Smooth muscle cell (in vitro differentiated cells): ENCODE data around the gene ACOX1. TPM values are rescaled to one million over a fixed set of nuclear protein-coding genes. Genes with fewer than 3 reads are reported as not detected.

ENCODE experiments used
- DNase-seq: peaks from one replicate; lab custom pipeline; 2025; ENCODE audit not compliant: unreplicated experiment; lab: John Stamatoyannopoulos, UW
- H2AFZ ChIP-seq: fragments of 200-600 bp; sonication (generic); 2 replicates; pipeline ENCODE4 v1.6.0; 2016; ENCODE audit warnings: antibody characterized with exemption, low read depth, mild to moderate bottlenecking
- H3F3A ChIP-seq: fragments of 200-600 bp; sonication (generic); 2 replicates; pipeline ENCODE4 v1.6.0; 2017; ENCODE audit warnings: antibody characterized with exemption, low read depth
- H3K27ac ChIP-seq: fragments of 200-600 bp; sonication (generic); 2 replicates; pipeline ENCODE4 v1.5.1; 2016; ENCODE audit warnings: low read depth, mild to moderate bottlenecking
- H3K27me3 ChIP-seq: fragments of 200-600 bp; sonication (generic); 2 replicates; pipeline ENCODE4 v1.6.1; 2016; ENCODE audit warnings: low read depth, mild to moderate bottlenecking
- H3K36me3 ChIP-seq: fragments of 200-600 bp; sonication (generic); 2 replicates; pipeline ENCODE4 v1.5.1; 2016; ENCODE audit warnings: low read depth
- H3K4me1 ChIP-seq: fragments of 200-600 bp; sonication (generic); 2 replicates; pipeline ENCODE4 v1.5.1; 2016; ENCODE audit warnings: low read depth
- H3K4me2 ChIP-seq: fragments of 200-600 bp; sonication (generic); 2 replicates; pipeline ENCODE4 v1.6.0; 2016; ENCODE audit warnings: mild to moderate bottlenecking
- H3K4me3 ChIP-seq: fragments of 200-600 bp; sonication (generic); 2 replicates; pipeline ENCODE4 v1.5.1; 2016; ENCODE audit warnings: mild to moderate bottlenecking
- H3K79me2 ChIP-seq: fragments of 200-600 bp; sonication (generic); 2 replicates; pipeline ENCODE4 v1.6.0; 2016; ENCODE audit warnings: low read depth, mild to moderate bottlenecking
- H3K9ac ChIP-seq: fragments of 200-600 bp; sonication (generic); 2 replicates; pipeline ENCODE4 v1.6.0; 2016; ENCODE audit warnings: low read depth
- H3K9me3 ChIP-seq: fragments of 200-600 bp; sonication (generic); replicated peaks from 2 replicates; pipeline ENCODE4 v1.5.1; 2016; ENCODE audit warnings: low read depth
- H4K20me1 ChIP-seq: fragments of 200-600 bp; sonication (generic); 2 replicates; pipeline ENCODE4 v1.6.0; 2016; ENCODE audit warnings: low read depth
- WGBS: methylation state at CpG from one replicate; pipeline ENCODE4 v1.1.7; 2016; ENCODE audit warnings: low lambda C conversion rate; 5-methylcytosine and 5-hydroxymethylcytosine counted together
- polyA plus RNA-seq: library from polyadenylated mRNA; unstranded; fragments of >200 nt; fragmentation: Nextera tagmentation; extraction: Ambion mirVana; gene quantifications from 2 replicates; pipeline ENCODE4 v1.2.1, GENCODE V29; 2016
- total RNA-seq: library from RNA; depleted of rRNA; stranded (reverse); fragments of >200 nt; gene quantifications from 2 replicates; pipeline ENCODE4 v1.2.3, GENCODE V29; 2014
- TF ChIP-seq, protein P1 (sequence below): fragments of 200-600 bp; sonication (generic); IDR thresholded peaks from 2 replicates; pipeline ENCODE4 v1.5.1; 2017; ENCODE audit warnings: borderline replicate concordance, mild to moderate bottlenecking, antibody characterized with exemption; ENCODE audit not compliant: insufficient read depth, poor library complexity, severe bottlenecking

ACOX1 gene
- total RNA-seq (35.3 and 46.7 TPM in 2 replicates), polyA plus RNA-seq (25.9 and 30.2 TPM in 2 replicates)

DNA sequence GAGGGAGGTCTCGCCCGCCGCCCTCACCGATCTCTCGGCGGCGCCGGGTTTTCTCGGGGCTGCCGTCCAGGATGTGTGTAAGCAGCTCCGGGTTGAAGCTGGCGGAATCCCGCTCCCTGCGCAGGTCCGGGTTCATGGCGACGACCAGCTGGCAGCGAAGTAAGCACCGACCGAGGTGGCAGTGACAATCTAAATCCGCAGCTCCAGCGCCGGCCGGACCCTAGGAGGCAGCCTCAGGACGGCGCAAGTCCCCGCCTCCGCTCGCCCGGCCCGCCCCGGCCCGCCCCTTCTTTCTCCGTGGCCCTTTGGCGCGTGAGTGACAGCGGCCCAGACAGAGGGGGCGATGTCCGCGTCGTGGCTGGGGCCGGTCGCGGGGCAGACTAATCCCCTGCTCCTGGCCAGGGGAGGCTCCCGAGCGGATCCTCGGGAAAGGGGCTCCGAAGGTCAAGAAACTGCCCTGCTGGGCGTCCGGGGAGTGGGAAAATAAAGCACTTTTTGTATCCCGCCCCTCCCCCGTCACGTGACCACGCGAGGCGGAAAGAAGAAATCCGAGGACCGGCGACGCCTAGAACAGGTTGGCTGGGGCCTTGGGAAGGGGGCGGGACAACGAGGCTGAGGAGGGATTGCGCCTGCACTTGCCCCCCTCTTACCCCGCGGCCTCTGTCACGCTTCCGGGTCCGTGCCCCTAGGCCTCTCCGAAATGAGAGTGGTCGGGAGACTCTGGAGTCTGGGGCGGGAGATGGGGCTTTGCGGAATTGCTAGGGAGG lies at the start of gene ACOX1, which contains the start of gene TEN1:
ACOX1 (minus strand) TSS at position 229 of the 767 bp plus-strand sequence; CDS start at position 136, 93 bp downstream.
TEN1 (plus strand) TSS at position 303 of the 767 bp plus-strand sequence. CDS start 6,953 bp downstream, outside the sequence.
- H3K79me2 ChIP-seq, result peaks cover 42% of the 10 kb centered on the region

DNA sequence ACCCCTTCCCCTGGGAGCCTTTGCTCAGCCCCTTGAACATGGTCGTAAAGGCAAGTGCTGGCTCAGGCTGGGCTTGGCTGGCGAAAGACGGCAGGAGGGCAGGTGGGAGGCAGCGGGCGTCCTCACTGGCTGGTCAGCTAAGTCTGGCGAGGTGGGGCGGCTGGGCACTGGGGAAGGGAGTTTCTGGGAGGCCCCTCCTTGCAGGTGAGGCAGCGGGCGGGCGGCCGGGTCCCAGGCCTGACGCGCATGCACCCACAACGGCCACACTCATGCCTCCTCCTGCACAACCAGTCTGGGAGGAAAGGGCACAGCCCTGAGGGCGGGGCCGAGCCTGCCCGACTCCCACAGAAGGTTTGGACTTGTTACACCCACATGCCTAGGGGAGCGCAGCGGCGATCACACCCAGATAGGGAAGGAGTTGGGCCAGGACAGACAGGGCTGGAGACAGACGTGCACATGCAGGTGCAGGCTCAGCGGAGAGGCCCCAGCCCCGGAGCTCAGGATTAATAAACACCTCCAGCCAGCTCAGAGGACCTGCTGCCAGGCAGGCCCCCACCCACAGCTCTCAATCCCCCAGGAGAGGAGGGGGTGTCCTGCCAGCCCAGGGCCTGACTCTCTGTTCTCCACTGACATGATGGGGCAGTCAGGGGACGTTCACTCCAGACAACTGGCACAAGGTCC lies 48.3 kb upstream of the ACOX1 start, which contains the start of gene EVPL:
EVPL (minus strand) TSS at position 148 of the 681 bp plus-strand sequence; CDS start at position 40, 108 bp downstream.
- WGBS, result 83% methylated on average over 20 of the region's 24 CpGs
- H4K20me1 ChIP-seq, result no peaks in the 10 kb centered on the region
- H3K9me3 ChIP-seq, result no peaks in the 10 kb centered on the region
- H3K9ac ChIP-seq, result no peak within 1 kb of the TSS
- peaks cover 4% of the 10 kb centered on the region for H3K4me1 ChIP-seq
- no peak within 1 kb of the TSS for H3K4me3 ChIP-seq
- H2AFZ ChIP-seq, result no peak within 1 kb of the TSS
- no peaks in the 10 kb centered on the region for H3K27me3 ChIP-seq
- H3K36me3 ChIP-seq, result no peaks in the 10 kb centered on the region
- H3F3A ChIP-seq, result no peaks in the 10 kb centered on the region
- no peaks in the 10 kb centered on the region for H3K79me2 ChIP-seq
- TF ChIP-seq, protein P1, sequence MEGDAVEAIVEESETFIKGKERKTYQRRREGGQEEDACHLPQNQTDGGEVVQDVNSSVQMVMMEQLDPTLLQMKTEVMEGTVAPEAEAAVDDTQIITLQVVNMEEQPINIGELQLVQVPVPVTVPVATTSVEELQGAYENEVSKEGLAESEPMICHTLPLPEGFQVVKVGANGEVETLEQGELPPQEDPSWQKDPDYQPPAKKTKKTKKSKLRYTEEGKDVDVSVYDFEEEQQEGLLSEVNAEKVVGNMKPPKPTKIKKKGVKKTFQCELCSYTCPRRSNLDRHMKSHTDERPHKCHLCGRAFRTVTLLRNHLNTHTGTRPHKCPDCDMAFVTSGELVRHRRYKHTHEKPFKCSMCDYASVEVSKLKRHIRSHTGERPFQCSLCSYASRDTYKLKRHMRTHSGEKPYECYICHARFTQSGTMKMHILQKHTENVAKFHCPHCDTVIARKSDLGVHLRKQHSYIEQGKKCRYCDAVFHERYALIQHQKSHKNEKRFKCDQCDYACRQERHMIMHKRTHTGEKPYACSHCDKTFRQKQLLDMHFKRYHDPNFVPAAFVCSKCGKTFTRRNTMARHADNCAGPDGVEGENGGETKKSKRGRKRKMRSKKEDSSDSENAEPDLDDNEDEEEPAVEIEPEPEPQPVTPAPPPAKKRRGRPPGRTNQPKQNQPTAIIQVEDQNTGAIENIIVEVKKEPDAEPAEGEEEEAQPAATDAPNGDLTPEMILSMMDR, result no peak
- H3K27ac ChIP-seq, result no peak within 1 kb of the TSS
- no peak within 1 kb of the TSS for H3K4me2 ChIP-seq
- no peak for DNase-seq

More for the DNA sequence above, at the start of gene ACOX1, which contains the start of gene TEN1:
- H2AFZ ChIP-seq, result no peak within 1 kb of the TSS
- H3K4me2 ChIP-seq, result peak within 1 kb of the TSS; percentile 85
- TF ChIP-seq, protein P1, result peak; percentile 11
- peaks cover 15% of the 10 kb centered on the region for H3K4me1 ChIP-seq
- H3K36me3 ChIP-seq, result no peaks in the 10 kb centered on the region
- peak within 1 kb of the TSS; percentile 100 for H3K27ac ChIP-seq
- H3K27me3 ChIP-seq, result no peaks in the 10 kb centered on the region
- peaks cover 32% of the 10 kb centered on the region for H4K20me1 ChIP-seq
- peak; percentile 99 for DNase-seq
- peaks cover 25% of the 10 kb centered on the region for H3F3A ChIP-seq
- peak within 1 kb of the TSS; percentile 74 for H3K4me3 ChIP-seq
- H3K9ac ChIP-seq, result peak within 1 kb of the TSS; percentile 99
- WGBS, result under 1% methylated on average over 60 of the region's 72 CpGs
- no peaks in the 10 kb centered on the region for H3K9me3 ChIP-seq

DNA sequence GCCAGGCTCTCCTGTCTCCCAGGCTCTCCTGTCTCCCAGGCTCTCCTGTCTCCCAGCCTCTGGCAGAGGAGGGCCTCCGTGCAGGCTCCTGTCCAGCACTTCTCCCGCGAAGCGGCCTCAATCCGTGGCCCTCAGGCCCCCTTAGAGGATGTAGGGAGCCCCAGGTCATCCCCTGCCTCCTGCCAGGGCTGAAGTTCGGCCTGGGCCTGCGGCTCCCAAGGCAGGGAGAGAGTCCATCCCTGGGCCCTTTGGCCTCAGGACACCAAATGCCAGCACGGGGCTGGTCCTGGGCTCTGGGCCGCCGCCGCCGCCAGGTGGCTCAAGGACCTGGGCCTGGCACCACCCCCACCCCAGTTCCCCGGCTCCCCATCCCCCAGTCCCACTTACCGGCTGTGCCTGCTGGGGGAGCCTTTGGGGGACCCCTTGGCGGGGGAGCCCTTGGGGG lies 47.8 kb upstream of the ACOX1 start:
- Histone ChIP-seq H3K27ac (no peak overlapping the region), H3K9me3 (no peaks in the 10 kb centered on the region), H4K20me1 (no peaks in the 10 kb centered on the region), H3K27me3 (no peaks in the 10 kb centered on the region), H3K4me1 (peaks cover 4% of the 10 kb centered on the region), H3K79me2 (no peaks in the 10 kb centered on the region), H3K4me3 (no peak overlapping the region), H2AFZ (no peak overlapping the region), H3K36me3 (no peaks in the 10 kb centered on the region), H3F3A (no peaks in the 10 kb centered on the region), H3K9ac (no peak overlapping the region), H3K4me2 (no peak overlapping the region)
- 93% methylated on average over 14 of the region's 15 CpGs for WGBS
- no peak for DNase-seq
- TF ChIP-seq, protein P1, result no peak
